GM12878 (cell line): ENCODE results near the gene LRRC73. TPM values are rescaled to one million over a fixed set of nuclear protein-coding genes. Genes with fewer than 3 reads are reported as not detected.
"Not testable (repeated sequence)": the region's sequence is repeated elsewhere in the genome, so short reads cannot be mapped to it uniquely, and the experiment has no call there.

Experiments
- ATAC-seq: fragments of 200-7000 bp; cut with Tn5 transposase; 3 replicates; pipeline ENCODE4 v1.9.1; 2020; ENCODE audit warnings: mild to moderate bottlenecking, moderate library complexity
- BruUV-seq: library from RNA; stranded (reverse); fragments of 400-500 nt; replicated peaks from 2 replicates; lab custom pipeline; 2021; lab: Mats Ljungman, UMichigan
- CTCF ChIA-PET: fragments of 300-600 bp; sonication (Branson Sonifier 250); formaldehyde crosslinking; extraction: SDS; loops from one replicate; lab custom pipeline; 2021; ENCODE audit warnings: inconsistent platforms; lab: Yijun Ruan, JAX
- POLR2A ChIA-PET: fragments of 350-600 bp; formaldehyde crosslinking; extraction: SDS; loops from one replicate; lab custom pipeline; 2021; ENCODE audit warnings: inconsistent platforms; lab: Charles Lee
- RAD21 ChIA-PET: fragments of 300-600 bp; sonication (Branson Sonifier 250); formaldehyde crosslinking; loops from one replicate; lab custom pipeline; 2023; ENCODE audit warnings: antibody characterized with exemption; ENCODE audit not compliant: unreplicated experiment; lab: Charles Lee
- SMC1A ChIA-PET: fragments of 300-600 bp; sonication (Branson Sonifier 250); formaldehyde crosslinking; loops from one replicate; lab custom pipeline; 2023; ENCODE audit not compliant: unreplicated experiment, uncharacterized antibody; lab: Charles Lee
- DNase-seq: peaks from one replicate; pipeline ENCODE4 v3.0.0-alpha.2; 2011; ENCODE audit warnings: low read depth, low spot score
- FAIRE-seq: peaks from 3 replicates; lab custom pipeline; 2011; peaks lifted over from hg19 to GRCh38; lab: Jason Lieb, UNC
- H2AFZ ChIP-seq: 2 replicates; pipeline ENCODE4 v1.6.0; 2011; ENCODE audit warnings: low read depth, low read length, control low read depth; ENCODE audit not compliant: control insufficient read depth
- H3K27ac ChIP-seq: 2 replicates; pipeline ENCODE4 v1.5.1; 2011; ENCODE audit warnings: control low read depth; ENCODE audit not compliant: control insufficient read depth, insufficient read depth
- H3K27me3 ChIP-seq, 2 experiments: replicated peaks in 1 of 2; 2 replicates each; pipeline versions ENCODE4 v1.6.0 to v1.6.1; 2011; ENCODE audit warnings: low read length in 1 of 2; ENCODE audit not compliant: control insufficient read depth in 2 of 2, insufficient read depth in 2 of 2
- H3K36me3 ChIP-seq, 2 experiments: 2 replicates each; pipeline ENCODE4 v1.5.1; 2011; ENCODE audit warnings: low read length in 1 of 2; ENCODE audit not compliant: control insufficient read depth in 2 of 2, insufficient read depth in 2 of 2
- H3K4me1 ChIP-seq: 2 replicates; pipeline ENCODE4 v1.6.1; 2011; ENCODE audit warnings: mild to moderate bottlenecking, low read length, moderate library complexity, mixed read lengths; ENCODE audit not compliant: control insufficient read depth, insufficient read depth
- H3K4me2 ChIP-seq: 2 replicates; pipeline ENCODE4 v1.6.0; 2011; ENCODE audit warnings: control low read depth; ENCODE audit not compliant: control insufficient read depth, insufficient read depth
- H3K4me3 ChIP-seq: fragments of 200-600 bp; sonication (generic); 2 replicates; pipeline ENCODE4 v1.5.1; 2016
- H3K79me2 ChIP-seq: 2 replicates; pipeline ENCODE4 v1.6.0; 2011; ENCODE audit warnings: low read length; ENCODE audit not compliant: control insufficient read depth, insufficient read depth
- H3K9ac ChIP-seq: 2 replicates; pipeline ENCODE4 v1.8.0; 2011; ENCODE audit warnings: low read length, control low read depth, mixed read lengths; ENCODE audit not compliant: control insufficient read depth, insufficient read depth
- H3K9me3 ChIP-seq: replicated peaks from 3 replicates; pipeline ENCODE4 v1.5.1; 2011; ENCODE audit warnings: mild to moderate bottlenecking, low read length; ENCODE audit not compliant: control insufficient read depth, insufficient read depth
- H4K20me1 ChIP-seq: 2 replicates; pipeline ENCODE4 v1.6.0; 2011; ENCODE audit not compliant: control insufficient read depth, insufficient read depth
- EZH2 ChIP-seq: IDR thresholded peaks from 2 replicates; pipeline ENCODE4 v1.6.1; 2012; ENCODE audit warnings: low read depth, mild to moderate bottlenecking, control low read depth, inconsistent platforms, low read length, borderline replicate concordance; ENCODE audit not compliant: control insufficient read depth
- NFYB ChIP-seq: IDR thresholded peaks from 2 replicates; pipeline ENCODE4 v1.6.1; 2011; ENCODE audit warnings: low read depth, mild to moderate bottlenecking, low read length, improper control_type of control experiment, moderate library complexity; ENCODE audit not compliant: insufficient read depth
- RBBP5 ChIP-seq: fragments of 200-600 bp; sonication (generic); conservative IDR thresholded peaks from 2 replicates; pipeline ENCODE4 v1.6.1; 2016
- WGBS: methylation state at CpG from one replicate; pipeline ENCODE4 v1.1.6; 2016; ENCODE audit warnings: low lambda C conversion rate; ENCODE audit not compliant: insufficient replicate concordance, insufficient coverage; ENCODE audit errors: missing lambda C conversion rate; 5-methylcytosine and 5-hydroxymethylcytosine counted together
- in situ Hi-C: fragments of 300-500 bp; cut with MboI; formaldehyde crosslinking; loops from 9 replicates; pipeline ENCODE4 v1.14.3; 2018; ENCODE audit warnings: mixed read lengths
- intact Hi-C: fragments of 100-400 bp; cut with micrococcal nuclease; formaldehyde crosslinking; loops from one replicate; pipeline ENCODE4 v1.14.2; 2022; ENCODE audit not compliant: unreplicated experiment
- polyA plus RNA-seq, 11 experiments: library from polyadenylated mRNA; depleted of rRNA in 4 of 11; unstranded in 6 of 11; stranded (reverse) in 5 of 11; fragments of >200 nt; fragmentation: Nextera tagmentation in 4 of 11; fragmentation: Illumina TruSeq in 1 of 11; extraction: Ambion mirVana in 4 of 11; extraction: Trizol in 1 of 11; gene quantifications; 1 replicate in 1 of 11; 2 replicates in 10 of 11; pipeline versions ENCODE4 v1.2.1 to v1.2.3, GENCODE V29; 2011 to 2016; ENCODE audit warnings: inconsistent platforms in 2 of 11, missing spikeins in 2 of 11, low read depth in 1 of 11
- total RNA-seq, 4 experiments: library from RNA; depleted of rRNA in 3 of 4; stranded (reverse); fragments of >200 nt in 3 of 4; fragmentation: Illumina TruSeq in 1 of 4; extraction: Trizol in 1 of 4; gene quantifications; 2 replicates each; pipeline versions ENCODE4 v1.2.1 to v1.2.3, GENCODE V29; 2013 to 2021
- TF ChIP-seq, protein P1 (sequence below): IDR thresholded peaks from 2 replicates; pipeline ENCODE4 v1.6.1; 2011; ENCODE audit warnings: low read depth, low read length, improper control_type of control experiment, borderline replicate concordance

LRRC73 gene
- total and polyA plus RNA-seq, 10 of the 15 experiments (the other 5 are each of a cell fraction or from before 2014, with no cell fraction given), result 0.13 TPM; not detected in 9

DNA sequence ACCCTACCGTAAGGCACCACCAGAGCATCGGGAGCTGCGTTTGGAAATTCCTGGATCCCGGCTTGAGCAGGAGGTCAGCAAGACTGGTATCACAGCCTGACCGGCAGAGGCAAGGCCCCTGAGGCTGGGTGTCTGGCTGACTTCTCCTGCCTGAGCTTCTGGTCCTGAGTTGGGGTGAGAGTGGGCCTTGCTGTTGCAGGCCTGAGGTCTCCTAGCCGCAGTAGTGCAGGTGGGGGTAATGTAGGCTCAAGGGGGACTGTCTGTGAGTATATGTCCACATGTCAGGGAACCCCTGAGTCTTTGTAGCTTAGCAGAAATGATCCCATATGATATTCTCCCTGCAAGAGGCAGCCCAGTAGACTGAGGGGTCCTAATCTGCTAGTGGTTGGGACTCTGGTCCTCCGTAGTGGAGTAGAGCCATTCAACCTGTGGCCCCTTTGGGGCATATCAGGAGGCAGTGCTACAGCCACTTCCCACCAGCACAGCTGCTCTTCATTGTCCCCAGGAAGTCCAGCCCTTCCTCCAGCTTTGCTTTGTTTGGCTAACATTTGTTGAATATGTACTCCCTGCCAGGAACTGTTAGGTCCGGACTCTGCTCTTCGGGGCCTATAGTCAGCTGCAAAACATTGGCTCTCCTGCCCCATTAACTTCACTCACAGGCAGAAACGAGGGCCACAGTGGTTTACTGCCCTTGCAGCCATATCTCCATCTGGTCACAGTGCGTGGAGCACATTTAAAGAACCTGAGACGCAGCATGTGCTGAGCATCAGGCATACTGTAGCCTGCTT, 10.9 kb downstream of the LRRC73 start:
- Histone ChIP-seq H3K36me3 (peaks cover 14 to 20% of the 10 kb centered on the region in 2 experiments; a peak in 3 of 4 replicates), H3K4me3 (no peak overlapping the region), H2AFZ (no peak overlapping the region), H3K27me3 (no peaks in the 10 kb centered on the region), H3K27ac (no peak overlapping the region), H3K9me3 (no peaks in the 10 kb centered on the region), H3K9ac (no peak overlapping the region), H3K4me1 (no peaks in the 10 kb centered on the region), H4K20me1 (no peaks in the 10 kb centered on the region; the same call in 1 of the 2 replicates), H3K4me2 (no peak overlapping the region), H3K79me2 (no peaks in the 10 kb centered on the region)
- ATAC-seq (no peak), DNase-seq (no peak), FAIRE-seq (no peak)
- POLR2A ChIA-PET, result interaction anchor here (0.8 kb wide), 1 partner anchor 23 kb away, joined by 3 read pairs; no protein-coding TSS in a partner anchor
- SMC1A ChIA-PET, result no interaction called here
- intact Hi-C loops (no loop called here), in situ Hi-C loops (no loop called here)
- RAD21 ChIA-PET, result no interaction called here
- 92% methylated on average over 12 of the region's 12 CpGs for WGBS
- no peak for TF ChIP-seq RBBP5
- TF ChIP-seq, protein P1, sequence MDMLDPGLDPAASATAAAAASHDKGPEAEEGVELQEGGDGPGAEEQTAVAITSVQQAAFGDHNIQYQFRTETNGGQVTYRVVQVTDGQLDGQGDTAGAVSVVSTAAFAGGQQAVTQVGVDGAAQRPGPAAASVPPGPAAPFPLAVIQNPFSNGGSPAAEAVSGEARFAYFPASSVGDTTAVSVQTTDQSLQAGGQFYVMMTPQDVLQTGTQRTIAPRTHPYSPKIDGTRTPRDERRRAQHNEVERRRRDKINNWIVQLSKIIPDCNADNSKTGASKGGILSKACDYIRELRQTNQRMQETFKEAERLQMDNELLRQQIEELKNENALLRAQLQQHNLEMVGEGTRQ, result no peak
- no peak for TF ChIP-seq NFYB
- TF ChIP-seq EZH2, result no peak
- CTCF ChIA-PET, result interaction anchor here (0.8 to 1.1 kb wide), 2 partner anchors 8 to 12 kb away, joined by 3 read pairs; no protein-coding TSS in a partner anchor
- no TSS peak for BruUV-seq

DNA sequence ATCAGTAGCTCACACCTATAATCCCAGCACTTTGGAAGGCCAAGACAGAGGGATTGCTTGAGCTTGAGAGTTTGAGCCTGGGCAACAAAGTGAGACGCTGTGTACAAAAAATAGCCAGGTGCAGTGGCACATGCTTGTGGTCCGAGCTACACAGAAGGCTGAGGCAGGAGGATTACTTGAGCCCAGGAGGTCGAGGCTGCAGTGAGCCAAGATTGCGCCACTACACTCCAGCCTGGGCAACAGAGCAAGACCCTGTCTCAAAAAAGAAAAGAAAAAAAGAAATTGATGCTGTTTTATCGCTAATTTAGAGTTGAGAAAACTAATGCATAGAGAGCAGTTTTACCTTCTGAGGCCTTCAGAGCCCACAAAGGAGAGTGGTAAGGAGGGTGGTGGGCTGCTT, 11.9 kb downstream of the LRRC73 start:
- WGBS, result 99% methylated on average over 5 of the region's 5 CpGs
- CTCF ChIA-PET, result interaction anchor here (7.6 kb wide), 1 partner anchor 9 kb away, joined by 70 read pairs; the partner anchor contains the start of gene LRRC73
- POLR2A ChIA-PET, result not testable (repeated sequence)

More for the DNA sequence above, 11.9 kb downstream of the LRRC73 start:
- H3K4me1 ChIP-seq, H3K4me2 ChIP-seq, SMC1A ChIA-PET, H3K9me3 ChIP-seq, DNase-seq, H2AFZ ChIP-seq, FAIRE-seq, H3K27ac ChIP-seq, H3K27me3 ChIP-seq, H3K9ac ChIP-seq, H3K79me2 ChIP-seq, ATAC-seq, H3K4me3 ChIP-seq, H4K20me1 ChIP-seq, RAD21 ChIA-PET, in situ Hi-C loops, BruUV-seq, intact Hi-C loops: not testable (repeated sequence)
- H3K36me3 ChIP-seq, result peaks cover 13 to 16% of the 10 kb centered on the region in 2 experiments; a peak in 3 of 4 replicates
